ENCODE measurements around the gene PIK3CD.

GRCh38 chr1:9633493-9633892 is 18.0 kb upstream of the PIK3CD start:
- TF ChIP-seq POLR2A (IDR thresholded peaks at IDR 0.05; ENCODE audit: low read length): no peak
- TF ChIP-seq GATA1 (IDR thresholded peaks at IDR 0.05; ENCODE audit: low read depth, low read length): no peak

All from erythroblast (primary cell).